C4-2B (cell line): ENCODE results near the gene SLC25A34.

Experiments
- CTCF ChIP-seq: fragments of 450-650 bp; conservative IDR thresholded peaks from 2 replicates; pipeline ENCODE4 v1.5.1; 2017; ENCODE audit warnings: mild to moderate bottlenecking
- ZFX ChIP-seq: fragments of 450-650 bp; IDR thresholded peaks from 2 replicates; pipeline ENCODE4 v1.6.1; 2017

DNA sequence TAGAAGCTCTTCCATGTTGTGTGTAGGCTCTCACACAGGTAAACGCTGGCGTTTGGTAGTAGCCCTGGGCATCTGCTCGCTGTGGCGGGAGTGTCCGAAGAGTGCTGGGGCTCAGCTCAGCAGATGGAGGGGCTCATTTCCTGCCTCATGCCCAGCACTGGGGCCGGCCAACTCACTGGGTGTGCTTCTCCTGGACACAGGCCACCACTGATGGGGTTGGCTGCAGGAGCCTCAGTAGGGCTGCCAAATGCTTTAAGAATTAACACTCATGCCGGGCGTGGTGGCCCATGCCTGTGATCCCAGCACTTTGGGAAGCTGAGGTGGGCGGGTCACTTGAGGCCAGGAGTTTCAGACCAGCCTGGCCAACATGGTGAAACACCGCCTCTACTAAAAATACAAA, 50.5 kb downstream of the SLC25A34 start:
- no peak for TF ChIP-seq CTCF
- no peak for TF ChIP-seq ZFX
